ENCODE measurements around the gene COMTD1. TPM values are rescaled to one million over a fixed set of nuclear protein-coding genes. Genes with fewer than 3 reads are reported as not detected.

COMTD1 gene
- polyA plus RNA-seq, 1 donor (not counting 4 experiments of a cell fraction or from before 2014, with no cell fraction given) = 6.2 TPM

- no peaks in the 10 kb centered on the region for H3K9me3 ChIP-seq (ENCODE audit: control insufficient read depth, low read depth, low read length)
- no peak overlapping the region for H3K4me3 ChIP-seq (ENCODE audit: control insufficient read depth in 2 of 3, extremely low read depth in 1 of 3, insufficient read depth in 2 of 3, low read depth in 1 of 3, low read length in 3 of 3)
- H3K27ac ChIP-seq (ENCODE audit: control insufficient read depth, insufficient read depth, low read length) = no peak overlapping the region
- no peaks in the 10 kb centered on the region for H3K27me3 ChIP-seq (ENCODE audit: control insufficient read depth, extremely low read depth, insufficient read depth, low read length)
- TF ChIP-seq, protein P1, sequence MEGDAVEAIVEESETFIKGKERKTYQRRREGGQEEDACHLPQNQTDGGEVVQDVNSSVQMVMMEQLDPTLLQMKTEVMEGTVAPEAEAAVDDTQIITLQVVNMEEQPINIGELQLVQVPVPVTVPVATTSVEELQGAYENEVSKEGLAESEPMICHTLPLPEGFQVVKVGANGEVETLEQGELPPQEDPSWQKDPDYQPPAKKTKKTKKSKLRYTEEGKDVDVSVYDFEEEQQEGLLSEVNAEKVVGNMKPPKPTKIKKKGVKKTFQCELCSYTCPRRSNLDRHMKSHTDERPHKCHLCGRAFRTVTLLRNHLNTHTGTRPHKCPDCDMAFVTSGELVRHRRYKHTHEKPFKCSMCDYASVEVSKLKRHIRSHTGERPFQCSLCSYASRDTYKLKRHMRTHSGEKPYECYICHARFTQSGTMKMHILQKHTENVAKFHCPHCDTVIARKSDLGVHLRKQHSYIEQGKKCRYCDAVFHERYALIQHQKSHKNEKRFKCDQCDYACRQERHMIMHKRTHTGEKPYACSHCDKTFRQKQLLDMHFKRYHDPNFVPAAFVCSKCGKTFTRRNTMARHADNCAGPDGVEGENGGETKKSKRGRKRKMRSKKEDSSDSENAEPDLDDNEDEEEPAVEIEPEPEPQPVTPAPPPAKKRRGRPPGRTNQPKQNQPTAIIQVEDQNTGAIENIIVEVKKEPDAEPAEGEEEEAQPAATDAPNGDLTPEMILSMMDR (optimal IDR thresholded peaks at IDR 0.05 in 1 of 3, IDR thresholded peaks at IDR 0.05 in 1 of 3, conservative IDR thresholded peaks at IDR 0.05 in 1 of 3; ENCODE audit: extremely low read depth in 1 of 3, insufficient read depth in 2 of 3, low read length in 3 of 3) = no peak
- TF ChIP-seq EZH2 (IDR thresholded peaks at IDR 0.05; ENCODE audit: low read length) = no peak
- no peaks in the 10 kb centered on the region for H3K36me3 ChIP-seq (ENCODE audit: control insufficient read depth in 2 of 2, extremely low read depth in 1 of 2, insufficient read depth in 2 of 2, low read length in 2 of 2)
- no peak overlapping the region for H2AFZ ChIP-seq (ENCODE audit: control insufficient read depth, low read length)
- no peaks in the 10 kb centered on the region for H3K79me2 ChIP-seq (ENCODE audit: control insufficient read depth, insufficient read depth, low read length)
- FAIRE-seq = no peak
- DNase-seq (ENCODE audit: low read depth, low spot score) = no peak
- peaks cover 3% of the 10 kb centered on the region for H3K4me1 ChIP-seq (ENCODE audit: control insufficient read depth, extremely low read depth, insufficient read depth, low read length)
- H4K20me1 ChIP-seq (ENCODE audit: control insufficient read depth, extremely low read depth, insufficient read depth, low read length) = no peaks in the 10 kb centered on the region
- H3K4me2 ChIP-seq (ENCODE audit: control insufficient read depth, extremely low read depth, insufficient read depth, low read depth, low read length) = no peak overlapping the region
- H3K9ac ChIP-seq (ENCODE audit: control insufficient read depth, extremely low read depth, insufficient read depth, low read length) = no peak overlapping the region
- dilution Hi-C loops (cut with MboI; ENCODE audit: extremely low pct_ligation_motif_present, low sequenced_read_pairs) = no loop called here
- H3K9me1 ChIP-seq (ENCODE audit: control insufficient read depth, extremely low read depth, insufficient read depth, low read length) = no peaks in the 10 kb centered on the region
Measured at GRCh38 chr10:75261813-75262705, 26.3 kb upstream of the COMTD1 start.

DNA sequence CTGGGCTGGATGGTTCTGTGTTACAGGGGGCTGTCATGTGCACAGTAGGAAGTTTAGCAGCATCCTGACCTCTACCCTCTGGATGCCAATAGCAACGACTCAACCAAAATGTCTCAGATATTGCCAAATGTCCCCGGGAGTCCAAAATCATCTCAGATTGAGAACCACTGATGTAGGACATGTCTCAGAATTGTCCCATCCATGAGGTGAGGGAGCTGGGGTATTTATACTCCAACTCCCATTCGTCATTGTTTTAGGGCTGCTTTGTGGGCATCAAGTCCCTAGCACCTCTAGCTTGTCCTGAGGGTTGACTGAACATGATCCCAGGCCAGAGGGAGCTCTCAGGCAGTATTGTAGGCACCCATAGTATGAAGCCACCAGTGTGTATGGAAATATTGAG lies 25.2 kb upstream of the COMTD1 start:
- H3K4me2 ChIP-seq (ENCODE audit: control insufficient read depth, extremely low read depth, insufficient read depth, low read depth, low read length) = no peak overlapping the region
- no peak overlapping the region for H3K4me3 ChIP-seq (ENCODE audit: control insufficient read depth in 2 of 3, extremely low read depth in 1 of 3, insufficient read depth in 2 of 3, low read depth in 1 of 3, low read length in 3 of 3)
- peaks cover 3% of the 10 kb centered on the region for H3K4me1 ChIP-seq (ENCODE audit: control insufficient read depth, extremely low read depth, insufficient read depth, low read length)
- dilution Hi-C loops (cut with MboI; ENCODE audit: extremely low pct_ligation_motif_present, low sequenced_read_pairs) = no loop called here
- DNase-seq (ENCODE audit: low read depth, low spot score) = no peak
- H3K36me3 ChIP-seq (ENCODE audit: control insufficient read depth in 2 of 2, extremely low read depth in 1 of 2, insufficient read depth in 2 of 2, low read length in 2 of 2) = no peaks in the 10 kb centered on the region
- H2AFZ ChIP-seq (ENCODE audit: control insufficient read depth, low read length) = no peak overlapping the region
- H3K9ac ChIP-seq (ENCODE audit: control insufficient read depth, extremely low read depth, insufficient read depth, low read length) = no peak overlapping the region
- no peak for FAIRE-seq
- H3K27me3 ChIP-seq (ENCODE audit: control insufficient read depth, extremely low read depth, insufficient read depth, low read length) = no peaks in the 10 kb centered on the region
- H4K20me1 ChIP-seq (ENCODE audit: control insufficient read depth, extremely low read depth, insufficient read depth, low read length) = no peaks in the 10 kb centered on the region
- no peaks in the 10 kb centered on the region for H3K9me1 ChIP-seq (ENCODE audit: control insufficient read depth, extremely low read depth, insufficient read depth, low read length)
- TF ChIP-seq, protein P1 (optimal IDR thresholded peaks at IDR 0.05 in 1 of 3, IDR thresholded peaks at IDR 0.05 in 1 of 3, conservative IDR thresholded peaks at IDR 0.05 in 1 of 3; ENCODE audit: extremely low read depth in 1 of 3, insufficient read depth in 2 of 3, low read length in 3 of 3) = no peak
- TF ChIP-seq EZH2 (IDR thresholded peaks at IDR 0.05; ENCODE audit: low read length) = no peak
- H3K79me2 ChIP-seq (ENCODE audit: control insufficient read depth, insufficient read depth, low read length) = no peaks in the 10 kb centered on the region
- H3K27ac ChIP-seq (ENCODE audit: control insufficient read depth, insufficient read depth, low read length) = no peak overlapping the region
- no peaks in the 10 kb centered on the region for H3K9me3 ChIP-seq (ENCODE audit: control insufficient read depth, low read depth, low read length)
